GM13977 (cell line): Measurements from ENCODE around the gene TMEM132C.

Experiments used
- DNase-seq: peaks from one replicate; pipeline ENCODE4 v3.0.0; 2012; ENCODE audit warnings: low spot score
- CTCF ChIP-seq: IDR thresholded peaks from 2 replicates; pipeline ENCODE4 v1.5.1; 2012; ENCODE audit warnings: mild to moderate bottlenecking, control low read depth; ENCODE audit not compliant: insufficient read depth; ENCODE audit errors: extremely low read depth, missing control alignments
- in situ Hi-C: fragments of 300-500 bp; cut with MboI; formaldehyde crosslinking; loops from one replicate; pipeline ENCODE4 v1.12.0; 2022; ENCODE audit warnings: low sequenced_read_pairs, low pct_unique_long_range_greater_than_20kb, mixed read lengths, inconsistent platforms; ENCODE audit not compliant: unreplicated experiment

Gene TMEM132C

DNA sequence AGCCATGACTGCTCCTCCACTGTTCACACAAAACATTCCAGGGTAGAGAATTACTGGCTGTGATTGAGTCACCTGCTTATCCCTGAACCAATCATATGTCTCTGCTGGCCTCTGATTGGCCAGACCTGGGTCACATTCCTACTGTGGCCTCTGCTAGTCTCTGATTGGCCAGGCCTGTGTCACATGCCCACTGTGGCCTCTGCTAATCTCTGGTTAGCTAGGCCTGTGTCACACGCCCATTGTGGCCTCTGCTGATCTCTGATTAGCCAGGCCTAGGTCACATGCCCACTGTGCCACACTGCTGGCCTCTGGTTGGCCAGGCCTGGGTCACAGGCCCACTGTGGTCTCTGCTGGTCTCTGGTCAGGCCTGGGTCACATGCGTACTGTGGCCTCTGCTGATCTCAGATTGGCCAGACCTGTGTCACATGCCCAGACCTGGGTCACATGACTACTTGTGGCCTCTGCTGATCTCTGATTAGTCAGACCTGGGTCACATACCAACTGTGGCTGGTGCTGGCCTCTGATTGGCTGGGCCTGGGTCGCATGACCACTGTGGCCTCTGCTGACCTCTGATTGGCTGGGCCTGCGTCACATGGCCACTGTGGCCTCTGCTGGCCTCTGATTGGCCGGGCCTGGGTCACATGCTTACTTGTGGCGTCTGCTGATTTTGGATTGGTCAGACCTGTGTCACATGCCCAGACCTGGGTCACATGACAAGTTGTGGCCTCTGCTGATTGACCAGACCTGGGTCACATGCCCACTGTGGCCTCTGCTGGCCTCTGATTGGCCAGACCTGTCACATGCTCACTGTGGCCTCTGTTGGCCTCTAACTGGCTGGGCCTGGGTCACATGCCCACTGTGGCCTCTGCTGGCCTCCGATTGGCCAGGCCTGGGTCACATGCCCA, 305.2 kb downstream of the TMEM132C start:
- TF ChIP-seq CTCF = no peak
- DNase-seq = no peak

DNA sequence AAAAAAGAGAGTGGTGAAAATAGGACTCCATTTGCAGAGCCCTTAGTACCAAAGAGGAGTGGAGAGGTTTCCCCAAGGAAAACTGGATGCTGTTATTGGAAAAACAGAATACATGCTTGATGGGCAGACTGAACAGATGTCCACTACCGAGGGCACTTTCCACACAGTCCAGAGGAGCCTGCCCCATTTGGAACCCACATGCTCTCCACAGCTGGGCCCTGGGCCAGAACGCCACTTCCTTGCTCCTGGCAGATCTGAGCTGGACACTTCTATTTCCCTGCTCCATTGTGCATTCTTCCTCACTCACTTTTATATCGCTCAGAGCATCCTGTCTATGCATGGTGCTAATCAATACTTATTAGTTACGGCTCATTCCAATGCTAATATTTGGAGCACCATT, 306.9 kb downstream of the TMEM132C start:
- in situ Hi-C loops = no loop called here
- TF ChIP-seq CTCF = no peak
- DNase-seq = no peak

More for the DNA sequence above, 305.2 kb downstream of the TMEM132C start:
- in situ Hi-C loops = no loop called here

GRCh38 chr12:128578045-128578444, 311.1 kb downstream of the TMEM132C start:
- no peak for TF ChIP-seq CTCF
- in situ Hi-C loops = no loop called here

GRCh38 chr12:128581321-128581761, 314.4 kb downstream of the TMEM132C start:
- no peak for TF ChIP-seq CTCF
- no peak for DNase-seq
- in situ Hi-C loops = no loop called here

More at GRCh38 chr12:128578045-128578444, 311.1 kb downstream of the TMEM132C start:
- DNase-seq = no peak

DNA sequence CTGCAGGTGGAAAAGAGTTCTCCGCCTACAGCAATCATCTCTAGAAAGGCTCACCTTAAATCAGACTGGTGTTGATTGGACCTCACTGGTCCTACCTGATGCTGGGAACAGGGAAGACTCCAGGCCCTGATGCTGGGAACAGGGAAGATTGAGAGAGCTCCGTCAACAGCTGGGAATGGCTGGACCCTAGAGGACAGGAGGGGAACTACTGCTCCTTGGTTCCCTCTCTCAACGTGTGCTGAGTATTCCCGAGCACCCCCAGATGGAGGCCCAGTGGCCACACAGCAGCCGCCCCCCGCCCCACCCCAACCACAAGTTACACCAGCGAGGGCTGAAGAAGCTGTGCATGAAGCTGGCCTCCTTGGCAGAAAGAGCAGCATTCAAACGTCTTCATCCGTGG, 316.5 kb downstream of the TMEM132C start:
- in situ Hi-C loops = no loop called here

GRCh38 chr12:128586451-128587029, 319.6 kb downstream of the TMEM132C start:
- DNase-seq = no peak
- in situ Hi-C loops = no loop called here
- TF ChIP-seq CTCF = no peak

More for the DNA sequence above, 316.5 kb downstream of the TMEM132C start:
- no peak for DNase-seq
- TF ChIP-seq CTCF = no peak
